ENCODE data around the gene CARD10.

The CARD10 gene

DNA sequence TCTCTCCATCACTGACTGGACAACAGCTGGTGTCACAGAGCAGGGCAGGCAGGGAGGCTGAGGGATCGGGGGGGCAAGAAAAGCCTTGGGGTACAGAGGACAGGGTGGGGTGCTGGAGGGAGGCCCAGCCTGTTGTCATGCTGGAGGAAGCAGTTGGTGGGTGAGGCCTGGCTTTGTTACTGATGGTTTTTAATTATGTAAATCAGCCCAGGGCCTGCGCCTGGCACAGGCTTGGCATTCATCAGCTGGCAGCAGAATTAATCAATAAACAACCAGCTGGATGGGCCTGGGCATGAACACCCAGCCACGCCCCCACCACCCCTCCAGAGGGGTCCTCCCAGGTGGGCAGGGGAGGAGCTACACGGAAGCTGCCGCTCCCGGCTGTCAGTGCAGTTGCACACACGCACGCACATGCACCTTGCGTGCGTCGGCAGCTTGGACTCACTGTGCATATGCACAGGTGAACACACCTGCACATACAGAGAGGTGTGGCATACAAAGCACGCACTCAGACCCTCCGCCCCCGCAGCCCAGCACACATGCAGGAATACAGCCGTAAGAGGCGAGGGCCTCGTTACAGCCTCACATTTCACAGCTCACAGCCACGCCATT is 70.6 kb downstream of the CARD10 start:
- DNase-seq (ENCODE audit: extremely low spot score, insufficient read length, low read depth) (no peak), FAIRE-seq (no peak)

DNA sequence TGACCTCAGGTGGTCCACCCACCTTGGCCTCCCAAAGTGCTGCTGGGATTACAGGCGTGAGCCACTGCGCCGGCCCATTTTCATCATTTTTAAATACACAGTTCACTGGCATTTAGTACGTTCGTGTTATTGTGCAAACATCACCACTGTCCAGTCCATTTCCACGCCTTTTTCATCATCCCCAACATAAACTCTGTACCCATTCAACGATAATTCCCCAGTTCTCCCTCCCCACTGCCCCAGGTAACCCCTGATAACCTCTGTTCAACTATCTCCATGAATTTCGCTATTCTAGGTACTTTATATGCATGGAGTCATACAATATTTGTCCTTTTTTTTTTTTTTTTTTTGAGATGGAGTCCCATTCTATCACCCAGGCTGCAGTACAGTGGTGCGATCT is 73.7 kb downstream of the CARD10 start:
- FAIRE-seq, result no peak

DNA sequence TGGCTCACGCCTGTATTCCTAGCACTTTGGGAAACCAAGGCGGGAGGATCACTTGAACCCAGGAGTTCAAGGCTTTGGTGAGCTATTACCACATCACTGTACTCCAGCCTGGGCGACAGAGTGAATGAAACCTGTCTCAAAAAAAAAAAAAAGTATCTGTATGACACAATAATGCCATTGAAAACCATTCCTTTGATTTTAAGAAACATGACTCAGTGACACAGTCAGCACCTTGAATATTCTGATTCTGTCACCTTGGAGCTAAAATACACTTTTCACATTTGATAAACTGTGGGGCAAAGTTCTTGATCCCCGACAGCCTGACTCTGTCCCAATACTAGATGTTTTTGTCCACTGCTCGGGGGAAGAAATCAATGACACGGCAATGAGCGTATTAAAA is 75.2 kb downstream of the CARD10 start:
- no peak for DNase-seq (ENCODE audit: extremely low spot score, insufficient read length, low read depth)
- no peak for FAIRE-seq

More for the DNA sequence above, 73.7 kb downstream of the CARD10 start:
- DNase-seq (ENCODE audit: extremely low spot score, insufficient read length, low read depth), result no peak

DNA sequence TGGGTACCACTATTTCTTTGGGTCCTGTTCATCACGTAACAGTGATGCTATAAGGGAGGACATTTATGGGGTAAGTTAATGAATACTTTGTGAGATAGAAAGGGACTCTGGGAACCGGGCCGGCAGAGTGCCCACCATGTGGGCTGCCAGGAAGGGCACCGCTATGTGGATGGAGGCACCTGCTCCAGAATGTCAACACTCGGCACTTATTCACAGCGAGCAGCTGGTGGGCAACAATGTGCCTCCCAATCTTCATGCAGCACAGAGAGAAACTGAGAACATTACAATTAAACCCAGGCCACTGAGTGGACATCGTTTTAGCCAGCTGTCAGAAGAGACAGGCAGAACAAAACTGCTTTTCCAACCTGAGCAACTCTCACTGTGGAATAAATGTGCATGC is 76.1 kb downstream of the CARD10 start:
- FAIRE-seq, result no peak

DNA sequence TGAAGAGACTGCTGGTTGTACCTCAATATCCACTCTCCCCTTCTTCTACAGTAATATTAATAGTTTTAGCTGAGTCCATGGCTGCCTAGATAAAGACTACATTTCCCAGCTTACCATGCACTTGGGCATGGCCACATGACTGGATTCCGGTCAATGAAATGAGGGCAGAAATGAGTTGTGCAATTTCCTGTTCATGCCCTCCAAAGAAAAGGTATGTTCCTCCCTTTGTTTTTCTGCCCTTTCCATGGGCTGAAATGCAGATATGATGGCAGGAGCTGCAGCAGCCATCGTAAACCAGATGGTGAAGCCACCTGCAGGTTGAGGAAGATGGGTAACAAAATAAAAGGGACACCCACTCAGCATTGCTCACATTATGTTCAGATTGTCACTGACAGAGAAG is 76.7 kb downstream of the CARD10 start:
- no peak for DNase-seq (ENCODE audit: extremely low spot score, insufficient read length, low read depth)
- FAIRE-seq, result peak; percentile 59

More for the DNA sequence above, 76.1 kb downstream of the CARD10 start:
- no peak for DNase-seq (ENCODE audit: extremely low spot score, insufficient read length, low read depth)

DNA sequence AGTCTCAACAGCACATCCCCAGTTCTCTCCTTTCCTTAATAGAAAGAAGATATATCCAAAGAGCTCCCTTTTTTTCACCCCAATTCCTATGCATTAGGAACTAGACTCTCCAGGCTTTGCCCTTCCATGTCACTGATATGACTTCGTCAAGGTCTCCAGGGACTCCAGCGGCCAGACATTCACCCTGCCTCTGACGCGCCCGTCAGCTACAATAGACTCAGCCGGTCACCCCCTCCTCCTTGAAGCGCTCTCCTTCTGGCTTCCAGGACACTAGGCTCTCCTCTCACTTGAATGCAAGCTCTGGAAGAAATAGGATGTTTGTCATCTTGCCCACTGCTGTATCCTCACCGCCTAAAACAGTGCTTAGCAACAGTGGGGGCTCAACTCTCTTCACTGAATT is 77.1 kb downstream of the CARD10 start:
- FAIRE-seq (no peak), DNase-seq (ENCODE audit: extremely low spot score, insufficient read length, low read depth) (no peak)

DNA sequence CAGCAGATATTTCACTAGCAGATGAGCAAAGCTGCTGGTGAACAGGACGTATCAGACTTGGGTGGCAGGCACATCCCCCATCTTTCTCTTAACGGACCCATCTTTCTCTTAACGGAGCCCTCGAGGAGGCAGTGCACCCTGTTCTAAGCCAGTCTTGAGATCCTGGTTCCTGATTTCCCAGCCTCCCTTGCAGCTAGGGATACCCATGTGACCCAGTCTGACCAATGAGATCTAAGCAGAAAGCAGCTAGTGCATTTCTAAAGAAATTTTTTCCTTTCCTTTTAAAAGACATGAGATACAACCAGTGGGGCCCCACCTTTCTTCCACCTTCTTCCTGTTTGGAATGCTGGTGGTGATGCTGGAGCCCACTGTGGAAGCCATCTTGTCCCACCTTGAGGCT is 78.3 kb downstream of the CARD10 start:
- DNase-seq (ENCODE audit: extremely low spot score, insufficient read length, low read depth), result no peak
- no peak for FAIRE-seq
